ENCODE measurements around the gene NIPAL3. TPM values are rescaled to one million over a fixed set of nuclear protein-coding genes. Genes with fewer than 3 reads are reported as not detected.

The NIPAL3 gene
- total and polyA plus RNA-seq, 9 donors = 4.4 to 22.3 (median 13.1) TPM

GRCh38 chr1:24412408-24412807 is 3.2 kb upstream of the NIPAL3 start:
- no peaks in the 10 kb centered on the region for H3K27me3 ChIP-seq
- H3K9me3 ChIP-seq = no peaks in the 10 kb centered on the region
- no peak overlapping the region for H3K4me3 ChIP-seq
- no peak for DNase-seq
- 85 to 95% (median 94%) methylated on average over 1 of the region's 1 CpG for WGBS, 3 donors
- H3K36me3 ChIP-seq = no peaks in the 10 kb centered on the region
- H3K4me1 ChIP-seq (ENCODE audit: insufficient read depth) = peaks cover 2% of the 10 kb centered on the region
- intact Hi-C loops (cut with DNase I) = loop anchor here in 1 of 4 donors (5.0 kb wide), 1 partner anchor 1385 kb away; no protein-coding TSS in a partner anchor
- H3K27ac ChIP-seq = no peak overlapping the region
- TF ChIP-seq POLR2A (IDR thresholded peaks at IDR 0.05) (no peak), EP300 (IDR thresholded peaks at IDR 0.05) (no peak)
- TF ChIP-seq, protein P1, sequence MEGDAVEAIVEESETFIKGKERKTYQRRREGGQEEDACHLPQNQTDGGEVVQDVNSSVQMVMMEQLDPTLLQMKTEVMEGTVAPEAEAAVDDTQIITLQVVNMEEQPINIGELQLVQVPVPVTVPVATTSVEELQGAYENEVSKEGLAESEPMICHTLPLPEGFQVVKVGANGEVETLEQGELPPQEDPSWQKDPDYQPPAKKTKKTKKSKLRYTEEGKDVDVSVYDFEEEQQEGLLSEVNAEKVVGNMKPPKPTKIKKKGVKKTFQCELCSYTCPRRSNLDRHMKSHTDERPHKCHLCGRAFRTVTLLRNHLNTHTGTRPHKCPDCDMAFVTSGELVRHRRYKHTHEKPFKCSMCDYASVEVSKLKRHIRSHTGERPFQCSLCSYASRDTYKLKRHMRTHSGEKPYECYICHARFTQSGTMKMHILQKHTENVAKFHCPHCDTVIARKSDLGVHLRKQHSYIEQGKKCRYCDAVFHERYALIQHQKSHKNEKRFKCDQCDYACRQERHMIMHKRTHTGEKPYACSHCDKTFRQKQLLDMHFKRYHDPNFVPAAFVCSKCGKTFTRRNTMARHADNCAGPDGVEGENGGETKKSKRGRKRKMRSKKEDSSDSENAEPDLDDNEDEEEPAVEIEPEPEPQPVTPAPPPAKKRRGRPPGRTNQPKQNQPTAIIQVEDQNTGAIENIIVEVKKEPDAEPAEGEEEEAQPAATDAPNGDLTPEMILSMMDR (IDR thresholded peaks at IDR 0.05) = no peak

GRCh38 chr1:24413350-24414163 is 2.0 kb upstream of the NIPAL3 start, which contains the start of gene STPG1:
STPG1 (minus strand) TSS chr1:24413782; CDS start chr1:24401388, 12,394 bp downstream.
- peak; percentile 76 to 85 (median 81) for DNase-seq
- Histone ChIP-seq H3K27me3 (no peaks in the 10 kb centered on the region), H3K27ac (no peak within 1 kb of the TSS), H3K9me3 (no peaks in the 10 kb centered on the region), H3K4me3 (peak within 1 kb of the TSS; percentile 43), H3K4me1 (ENCODE audit: insufficient read depth) (peaks cover 2% of the 10 kb centered on the region), H3K36me3 (no peaks in the 10 kb centered on the region)
- TF ChIP-seq, protein P1 (IDR thresholded peaks at IDR 0.05) = no peak
- TF ChIP-seq EP300 (IDR thresholded peaks at IDR 0.05) = no peak
- TF ChIP-seq POLR2A (IDR thresholded peaks at IDR 0.05) = no peak
- intact Hi-C loops (cut with DNase I) = loop anchor here in 1 of 4 donors (5.0 kb wide), 1 partner anchor 1384 kb away; no protein-coding TSS in a partner anchor
- WGBS, 3 donors = 5% methylated on average over 47 to 48 of the region's 48 CpGs

- peaks cover 2% of the 10 kb centered on the region for H3K4me1 ChIP-seq (ENCODE audit: insufficient read depth)
- no peaks in the 10 kb centered on the region for H3K9me3 ChIP-seq
- WGBS, 3 donors = 65 to 73% (median 67%) methylated on average over 22 of the region's 22 CpGs
- intact Hi-C loops (cut with DNase I) = loop anchor here in 1 of 4 donors (5.0 kb wide), 1 partner anchor 1382 kb away; no protein-coding TSS in a partner anchor
- H3K4me3 ChIP-seq = peak overlapping the region; percentile 48
- TF ChIP-seq EP300 (IDR thresholded peaks at IDR 0.05) = no peak
- TF ChIP-seq, protein P1 (IDR thresholded peaks at IDR 0.05) = no peak
- TF ChIP-seq POLR2A (IDR thresholded peaks at IDR 0.05) = no peak
- peak overlapping the region in 1 of 2 donors; percentile 8 for H3K27ac ChIP-seq
- no peaks in the 10 kb centered on the region for H3K36me3 ChIP-seq
- no peak for DNase-seq
- no peaks in the 10 kb centered on the region for H3K27me3 ChIP-seq
Measured at GRCh38 chr1:24414775-24415333, 748 bp upstream of the NIPAL3 start.

DNA sequence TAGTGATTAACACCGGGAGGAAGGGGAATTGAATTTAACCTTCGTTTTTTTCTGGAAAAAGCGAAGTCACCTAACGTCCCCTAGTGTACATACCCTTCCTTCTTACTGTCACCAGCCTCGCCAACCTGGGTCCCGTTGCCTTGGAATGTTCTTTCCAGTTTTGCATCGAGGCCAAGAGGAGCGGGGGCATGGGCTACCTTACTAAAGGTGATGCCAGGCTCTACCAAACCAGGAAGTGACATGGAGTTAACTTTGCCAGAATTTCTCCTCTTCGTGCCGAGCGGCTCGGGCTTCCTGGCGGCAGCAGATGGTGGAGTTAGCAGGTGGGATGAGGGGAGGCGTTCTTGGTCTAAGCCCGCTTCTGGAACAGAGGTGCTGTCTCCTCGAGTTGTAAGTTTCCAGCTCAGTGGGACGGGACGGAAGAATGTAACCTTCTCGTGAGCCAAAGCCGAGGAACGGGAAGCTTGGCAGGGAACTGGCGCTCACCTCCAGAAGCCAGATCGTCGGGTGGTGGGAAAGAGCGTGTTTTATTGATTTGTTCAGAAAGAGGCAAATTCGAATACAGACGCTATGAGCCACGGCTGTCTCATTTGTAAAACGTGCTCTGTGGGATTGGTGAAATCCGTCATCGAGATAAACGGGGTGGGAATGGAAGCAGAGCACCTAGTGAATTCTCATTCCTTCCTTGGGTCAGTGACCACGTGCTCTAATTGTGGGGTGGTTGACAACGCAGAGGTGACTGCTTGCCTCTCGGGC is 486 bp downstream of the NIPAL3 start:
- peak overlapping the region; percentile 48 for H3K4me3 ChIP-seq
- H3K36me3 ChIP-seq = no peaks in the 10 kb centered on the region
- peak in 2 of 5 donors; percentile 24 to 41 for DNase-seq
- no peak overlapping the region for H3K27ac ChIP-seq
- peaks cover 2% of the 10 kb centered on the region for H3K4me1 ChIP-seq (ENCODE audit: insufficient read depth)
- H3K27me3 ChIP-seq = no peaks in the 10 kb centered on the region
- WGBS, 3 donors = 2 to 3% (median 2%) methylated on average over 35 of the region's 35 CpGs
- peak; percentile 11 for TF ChIP-seq POLR2A (IDR thresholded peaks at IDR 0.05)
- no peak for TF ChIP-seq EP300 (IDR thresholded peaks at IDR 0.05)
- intact Hi-C loops (cut with DNase I) = no loop called here
- H3K9me3 ChIP-seq = no peaks in the 10 kb centered on the region
